Stimulated activated CD4-positive, alpha-beta T cell treated with anti-CD3 and anti-CD28 coated beads, Interleukin-2, amount 100 ng/mL, for 48 hours (primary cell): Measurements from ENCODE around the gene ELAC1.
"Not testable (repeated sequence)": the region's sequence is repeated elsewhere in the genome, so short reads cannot be mapped to it uniquely, and the experiment has no call there.

ENCODE experiments used
- DNase-seq, 2 donors: peaks; one replicate each; pipeline ENCODE4 v3.0.0-alpha.2; 2020

The ELAC1 gene

GRCh38 chr18:50973367-50974126, 5.7 kb downstream of the ELAC1 start:
- no peak for DNase-seq

- DNase-seq: no peak
Measured at GRCh38 chr18:50977037-50977760, 9.4 kb downstream of the ELAC1 start.

DNA sequence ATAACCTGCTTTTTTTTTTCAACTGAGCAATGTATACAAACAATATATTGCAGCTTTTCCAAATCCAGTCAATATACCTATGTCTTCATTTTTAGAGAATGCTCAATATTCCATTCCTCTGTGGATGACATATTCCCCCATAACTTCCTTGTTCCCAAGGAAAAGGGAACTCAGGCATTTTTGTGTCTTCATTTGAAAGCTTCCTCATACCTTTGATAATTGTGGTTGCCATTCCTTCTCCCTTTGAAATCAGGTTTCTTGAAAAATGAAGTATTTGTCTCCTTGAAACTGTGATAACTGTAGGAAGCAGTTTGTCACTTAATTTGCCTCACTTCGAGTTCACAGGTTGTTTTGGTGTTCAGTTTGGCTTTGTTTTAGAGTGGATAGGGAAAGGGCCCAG, 13.5 kb downstream of the ELAC1 start:
- DNase-seq: no peak

DNA sequence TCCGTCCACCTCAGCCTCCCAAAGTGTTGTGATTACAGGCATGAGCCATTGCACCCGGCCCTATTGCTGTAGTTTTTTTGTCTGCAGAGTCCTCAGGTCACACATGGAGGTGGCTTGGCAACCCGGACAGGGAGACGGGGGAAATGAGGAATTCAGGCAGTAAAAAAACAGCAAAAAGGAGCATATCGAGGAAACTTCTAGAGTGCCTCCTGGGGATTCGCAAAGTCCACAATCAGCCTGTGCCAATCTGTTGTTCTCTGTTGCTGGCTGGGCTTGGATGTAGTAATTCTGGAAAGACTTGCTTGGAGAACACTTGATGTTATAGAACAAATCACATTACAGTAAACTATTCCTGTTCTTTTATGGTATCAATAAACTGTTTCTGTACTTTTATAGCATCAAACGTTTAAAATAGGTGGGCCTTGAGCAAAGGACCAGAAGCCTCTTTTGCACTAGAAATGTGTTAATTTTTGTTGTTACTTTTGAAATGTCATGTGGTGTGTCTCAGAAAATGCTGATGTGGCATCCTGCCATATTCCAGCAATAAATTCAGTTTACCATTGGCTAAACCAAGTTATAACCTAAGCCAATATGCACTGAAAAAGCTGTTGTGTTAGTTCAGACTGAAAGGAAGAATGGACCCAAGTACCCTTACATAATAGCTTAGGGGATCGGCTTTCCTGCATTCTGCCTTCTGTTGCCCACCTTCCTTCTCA, 14.4 kb downstream of the ELAC1 start:
- no peak for DNase-seq

GRCh38 chr18:50982802-50983179, 15.0 kb downstream of the ELAC1 start:
- DNase-seq: no peak

DNA sequence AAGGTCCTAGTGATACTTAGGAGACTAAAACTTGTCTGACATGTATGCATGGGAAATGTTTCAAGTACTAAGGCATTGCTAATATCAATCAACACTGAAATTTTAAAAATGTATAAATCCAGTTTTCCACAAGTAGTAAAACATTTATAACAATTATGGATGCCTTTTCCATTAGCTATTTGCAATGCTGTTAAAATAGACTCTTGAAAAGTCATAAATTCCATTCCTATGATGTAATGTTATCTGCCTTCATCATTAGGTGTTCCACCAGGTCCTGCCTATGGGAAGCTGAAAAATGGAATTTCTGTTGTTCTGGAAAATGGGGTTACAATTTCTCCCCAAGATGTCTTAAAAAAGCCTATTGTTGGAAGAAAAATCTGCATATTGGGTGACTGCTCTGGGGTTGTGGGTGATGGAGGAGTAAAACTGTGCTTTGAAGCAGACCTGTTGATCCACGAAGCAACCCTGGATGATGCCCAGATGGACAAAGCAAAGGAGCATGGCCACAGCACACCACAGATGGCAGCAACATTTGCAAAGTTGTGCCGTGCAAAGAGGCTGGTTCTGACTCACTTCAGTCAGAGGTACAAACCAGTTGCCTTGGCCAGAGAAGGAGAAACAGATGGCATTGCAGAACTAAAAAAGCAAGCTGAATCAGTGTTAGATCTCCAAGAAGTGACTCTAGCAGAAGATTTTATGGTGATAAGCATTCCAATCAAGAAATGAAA, 18.7 kb downstream of the ELAC1 start:
- DNase-seq: no peak

- DNase-seq: no peak
Measured at GRCh38 chr18:50987261-50987660, 19.4 kb downstream of the ELAC1 start.

DNA sequence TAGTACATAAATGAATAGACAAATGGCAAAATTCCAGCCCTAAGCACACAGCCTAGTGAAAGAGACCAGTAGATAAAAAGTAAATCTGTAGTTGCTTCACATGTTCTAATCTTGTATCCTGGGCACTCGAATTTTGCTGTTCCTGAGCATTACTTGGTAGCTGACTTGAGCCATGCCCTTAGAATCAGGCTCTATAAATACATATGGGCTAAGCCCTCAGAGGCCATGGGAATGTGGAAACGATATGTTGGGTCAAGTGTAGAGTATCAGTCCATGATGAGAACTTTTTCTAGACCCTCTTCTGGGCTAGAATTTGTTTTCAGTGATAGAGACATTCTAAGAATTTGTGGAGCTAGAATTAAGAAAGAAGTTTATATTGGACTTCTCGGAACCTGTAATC, 21.9 kb downstream of the ELAC1 start:
- no peak for DNase-seq

DNA sequence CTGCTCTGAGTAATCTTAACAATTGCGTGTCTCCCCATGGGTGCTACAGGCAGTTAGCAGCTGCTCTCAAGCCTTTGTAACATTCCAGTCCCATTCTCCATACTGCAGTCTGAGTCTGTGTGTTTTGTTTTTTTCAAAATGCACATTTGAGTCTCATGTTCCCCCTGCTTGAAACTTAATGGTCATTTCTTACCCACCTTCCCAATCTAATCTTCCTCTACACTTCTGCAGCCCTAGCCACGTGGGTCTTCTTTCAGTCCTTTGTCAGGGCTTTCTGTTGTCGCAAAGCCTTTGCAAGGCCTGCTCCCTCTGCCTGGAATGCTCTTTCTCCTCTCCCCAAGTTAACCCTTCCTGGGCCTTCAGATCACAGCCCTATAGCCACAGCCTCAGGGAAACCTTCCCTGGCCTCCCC, 24.5 kb downstream of the ELAC1 start:
- DNase-seq: no peak

- no peak for DNase-seq
Measured at GRCh38 chr18:50994031-50994430, 26.2 kb downstream of the ELAC1 start.

DNA sequence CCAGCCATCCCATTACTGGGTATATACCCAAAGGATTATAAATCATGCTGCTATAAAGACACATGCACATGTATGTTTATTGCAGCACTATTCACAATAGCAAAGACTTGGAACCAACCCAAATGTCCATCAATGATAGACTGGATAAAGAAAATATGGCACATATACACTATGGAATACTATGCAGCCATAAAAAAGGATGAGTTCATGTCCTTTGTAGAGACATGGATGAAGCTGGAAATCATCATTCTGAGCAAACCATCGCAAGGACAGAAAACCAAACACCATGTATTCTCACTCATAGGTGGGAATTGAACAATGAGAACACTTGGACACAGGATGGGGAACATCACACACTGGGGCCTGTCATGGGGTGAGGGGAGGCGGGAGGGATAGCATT, 35.3 kb downstream of the ELAC1 start:
- not testable (repeated sequence) for DNase-seq

DNA sequence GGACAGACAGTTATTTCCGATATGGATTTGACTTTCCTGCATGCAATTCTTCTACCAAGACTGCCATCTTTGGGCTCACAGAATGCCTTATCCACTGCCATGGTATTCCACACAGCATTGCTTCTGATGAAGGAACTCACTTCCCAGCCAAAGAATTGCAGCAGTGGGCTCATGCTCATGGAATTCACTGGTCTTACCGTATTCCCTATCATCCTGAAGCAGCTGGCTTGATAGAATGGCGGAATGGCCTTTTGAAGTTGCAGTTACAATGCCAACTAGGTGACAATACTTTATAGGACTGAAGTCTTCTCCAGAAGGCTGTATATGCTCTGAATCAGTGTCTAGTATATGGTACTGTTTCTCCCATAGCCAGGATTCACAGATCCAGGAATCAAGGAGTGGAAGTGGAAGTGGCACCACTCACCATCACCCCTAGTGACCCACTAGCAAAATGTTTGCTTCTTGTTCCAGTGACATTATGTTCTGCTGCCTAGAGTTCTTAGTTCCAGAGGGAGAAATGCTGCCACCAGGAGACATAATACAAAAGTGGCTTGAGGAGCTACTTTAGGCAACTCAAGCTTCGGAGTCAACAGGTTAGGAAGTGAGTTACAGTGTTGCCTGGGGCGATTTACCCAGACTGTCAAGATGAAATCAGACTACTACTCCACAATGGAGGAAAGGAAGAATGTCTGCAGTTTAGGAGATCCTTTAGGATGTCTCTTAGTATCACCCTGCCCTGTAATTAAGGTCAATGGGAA, 38.4 kb downstream of the ELAC1 start:
- no peak for DNase-seq

- no peak for DNase-seq
Measured at GRCh38 chr18:51006948-51007789, 39.3 kb downstream of the ELAC1 start.

- no peak for DNase-seq
Measured at GRCh38 chr18:51007790-51008139, 39.9 kb downstream of the ELAC1 start.

- no peak for DNase-seq
Measured at GRCh38 chr18:51009072-51009471, 41.2 kb downstream of the ELAC1 start.

- DNase-seq: no peak
Measured at GRCh38 chr18:51010218-51010617, 42.4 kb downstream of the ELAC1 start.

DNA sequence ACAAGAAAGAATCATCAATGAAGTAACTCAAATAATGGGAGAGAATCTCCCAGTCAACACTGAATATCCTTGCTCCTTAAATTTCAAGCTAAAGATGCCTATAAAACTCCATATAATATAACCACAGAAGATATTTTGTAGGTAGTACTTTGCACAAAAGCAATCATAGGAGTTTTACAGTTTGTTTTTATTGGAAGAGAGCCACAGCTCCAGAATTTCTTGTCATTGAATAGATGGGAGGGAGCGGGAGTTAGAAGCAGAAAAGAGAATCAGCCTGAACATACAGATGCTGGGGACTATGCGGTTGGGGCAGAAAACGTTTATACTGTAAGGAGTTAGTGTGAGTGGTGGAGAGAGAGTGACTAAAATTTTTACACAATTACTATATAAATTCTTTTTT, 43.9 kb downstream of the ELAC1 start:
- DNase-seq: no peak

DNA sequence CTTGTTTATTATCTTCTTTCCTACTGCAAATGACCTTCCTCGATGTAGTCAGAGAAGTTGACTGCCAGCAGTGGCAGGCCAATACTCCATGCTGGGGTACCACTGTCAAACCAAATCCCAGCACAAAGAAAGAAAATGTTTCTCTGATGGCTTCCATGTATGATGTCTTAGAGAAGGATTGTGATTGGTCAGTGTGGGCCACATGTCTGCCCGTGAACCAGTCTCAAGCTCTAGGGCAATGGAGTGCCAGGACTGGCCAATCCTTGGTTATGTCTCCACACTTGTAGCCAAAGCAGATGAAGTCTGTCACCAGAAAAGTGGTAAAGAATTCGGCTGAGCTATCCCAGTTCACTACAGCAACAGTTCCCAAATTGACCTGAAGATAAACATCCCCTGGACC, 44.6 kb downstream of the ELAC1 start:
- no peak for DNase-seq

GRCh38 chr18:51013259-51013658, 45.4 kb downstream of the ELAC1 start:
- DNase-seq: no peak

DNA sequence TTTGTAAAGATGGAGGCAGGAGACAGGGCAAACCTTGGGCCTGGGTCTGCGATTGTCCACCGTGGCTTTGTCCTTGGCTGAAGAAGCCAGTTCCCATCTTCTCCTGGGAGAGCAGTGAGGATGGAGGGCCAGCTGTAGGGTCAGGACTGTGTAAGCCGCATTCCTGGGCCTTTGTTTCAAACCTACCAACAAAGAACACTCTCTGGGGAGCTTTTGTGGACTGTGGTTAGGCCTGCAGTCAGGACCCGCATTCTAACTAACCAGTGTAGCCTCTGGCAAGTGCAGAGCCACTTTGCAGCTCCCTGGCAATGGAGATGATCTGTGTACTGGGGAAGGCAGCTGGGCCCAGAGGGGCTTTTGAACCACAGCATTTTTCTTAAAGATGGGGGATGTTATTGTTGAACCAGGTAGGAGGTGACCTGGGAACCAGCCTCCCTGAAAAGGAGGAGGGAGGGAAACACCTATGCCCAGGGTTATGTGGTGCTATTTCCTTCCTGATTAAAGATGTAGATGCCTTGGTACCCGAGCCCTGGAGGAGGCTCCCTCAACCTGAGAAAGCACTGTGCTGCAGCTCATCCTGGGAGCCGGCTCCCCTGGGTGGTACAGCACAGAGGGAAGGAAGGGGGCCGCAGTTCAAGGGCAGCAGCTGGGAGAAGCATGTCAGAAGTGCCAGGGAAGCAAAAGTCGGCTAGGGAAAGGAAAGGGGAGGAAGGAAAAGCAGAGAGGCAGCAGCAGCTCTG, 49.5 kb downstream of the ELAC1 start:
- DNase-seq: no peak

GRCh38 chr18:51020536-51020935, 52.7 kb downstream of the ELAC1 start:
- DNase-seq: no peak
